Measurements from ENCODE around the gene XAB2. TPM values are rescaled to one million over a fixed set of nuclear protein-coding genes. Genes with fewer than 3 reads are reported as not detected.

Gene XAB2
- total RNA-seq, 2 experiments from 2014 or later = 118 to 121 TPM

GRCh38 chr19:7676376-7676775, 47.0 kb upstream of the XAB2 start:
- H3K4me1 Mint-ChIP-seq (ENCODE audit: low read depth) = peaks cover 48% of the 10 kb centered on the region
- no peaks in the 10 kb centered on the region for H3K9me3 Mint-ChIP-seq
- CTCF ChIA-PET = no interaction called here
- no peak overlapping the region for H3K4me3 ChIP-seq (ENCODE audit: low read length)
- no peak for DNase-seq
- H3K27me3 Mint-ChIP-seq = peaks cover 61% of the 10 kb centered on the region
- TF ChIP-seq CTCF (IDR thresholded peaks at IDR 0.05) = no peak
- H3K36me3 ChIP-seq (ENCODE audit: insufficient read depth, low read length) = no peaks in the 10 kb centered on the region
- H3K36me3 Mint-ChIP-seq (ENCODE audit: low read depth) = peaks cover 4% of the 10 kb centered on the region
- intact Hi-C loops (cut with DNase I, micrococcal nuclease) = no loop called here
- H3K9me3 ChIP-seq (ENCODE audit: control insufficient read depth in 1 of 2, insufficient read depth in 1 of 2, low read length in 2 of 2) = no peaks in the 10 kb centered on the region
- peaks cover 16 to 19% of the 10 kb centered on the region in 2 experiments for H3K27me3 ChIP-seq (ENCODE audit: control insufficient read depth in 1 of 2, insufficient read depth in 2 of 2, low read length in 2 of 2)
- no peak overlapping the region for H3K27ac Mint-ChIP-seq
- no peak overlapping the region for H3K4me3 Mint-ChIP-seq
- peaks cover 50% of the 10 kb centered on the region for H3K4me1 ChIP-seq (ENCODE audit: insufficient read depth, low read length)
- no peak overlapping the region for H3K27ac ChIP-seq (ENCODE audit: low read depth in 1 of 2, low read length in 2 of 2)
- POLR2A ChIA-PET = no interaction called here
- no peak for ATAC-seq (ENCODE audit: poor library complexity)

- Histone ChIP-seq H3K36me3 (ENCODE audit: insufficient read depth, low read length) (no peaks in the 10 kb centered on the region), H3K4me1 (ENCODE audit: insufficient read depth, low read length) (peaks cover 49% of the 10 kb centered on the region), H3K9me3 (ENCODE audit: control insufficient read depth in 1 of 2, insufficient read depth in 1 of 2, low read length in 2 of 2) (peaks cover 0 to 7% of the 10 kb centered on the region in 2 experiments), H3K27ac (ENCODE audit: low read depth in 1 of 2, low read length in 2 of 2) (no peak overlapping the region), H3K4me3 (ENCODE audit: low read length) (no peak overlapping the region), H3K27me3 (ENCODE audit: control insufficient read depth in 1 of 2, insufficient read depth in 2 of 2, low read length in 2 of 2) (peaks cover 23 to 26% of the 10 kb centered on the region in 2 experiments)
- Mint-ChIP-seq H3K36me3 (ENCODE audit: low read depth) (no peaks in the 10 kb centered on the region), H3K27me3 (peaks cover 72% of the 10 kb centered on the region), H3K4me3 (no peak overlapping the region), H3K9me3 (no peaks in the 10 kb centered on the region), H3K27ac (no peak overlapping the region), H3K4me1 (ENCODE audit: low read depth) (peaks cover 46% of the 10 kb centered on the region)
- no peak for TF ChIP-seq CTCF (IDR thresholded peaks at IDR 0.05)
- ChIA-PET CTCF (interaction anchor here (1.5 kb wide), 1 partner anchor 106 kb away, joined by 6 read pairs; no protein-coding TSS in a partner anchor), POLR2A (no interaction called here)
- DNase-seq (peak in 5 of 14 experiments; percentile 18 to 76 (median 46)), ATAC-seq (ENCODE audit: poor library complexity) (no peak)
- intact Hi-C loops (cut with DNase I, micrococcal nuclease) = no loop called here
Observed at GRCh38 chr19:7674010-7675005, 45.0 kb upstream of the XAB2 start.

- peaks cover 62% of the 10 kb centered on the region for H3K27me3 Mint-ChIP-seq
- peaks cover 39% of the 10 kb centered on the region for H3K4me1 Mint-ChIP-seq (ENCODE audit: low read depth)
- POLR2A ChIA-PET = no interaction called here
Observed at GRCh38 chr19:7672522-7672921, 43.2 kb upstream of the XAB2 start.

More at GRCh38 chr19:7672522-7672921, 43.2 kb upstream of the XAB2 start:
- CTCF ChIA-PET = no interaction called here
- H3K27ac Mint-ChIP-seq = no peak overlapping the region
- DNase-seq (no peak), ATAC-seq (ENCODE audit: poor library complexity) (no peak)
- intact Hi-C loops (cut with DNase I, micrococcal nuclease) = no loop called here
- no peaks in the 10 kb centered on the region for H3K36me3 Mint-ChIP-seq (ENCODE audit: low read depth)
- H3K9me3 Mint-ChIP-seq = no peaks in the 10 kb centered on the region
- Histone ChIP-seq H3K27ac (ENCODE audit: low read depth in 1 of 2, low read length in 2 of 2) (no peak overlapping the region), H3K27me3 (ENCODE audit: control insufficient read depth in 1 of 2, insufficient read depth in 2 of 2, low read length in 2 of 2) (peaks cover 25% of the 10 kb centered on the region in 2 experiments), H3K4me1 (ENCODE audit: insufficient read depth, low read length) (peaks cover 48% of the 10 kb centered on the region), H3K4me3 (ENCODE audit: low read length) (no peak overlapping the region), H3K9me3 (ENCODE audit: control insufficient read depth in 1 of 2, insufficient read depth in 1 of 2, low read length in 2 of 2) (peaks cover 0 to 7% of the 10 kb centered on the region in 2 experiments), H3K36me3 (ENCODE audit: insufficient read depth, low read length) (no peaks in the 10 kb centered on the region)
- no peak overlapping the region for H3K4me3 Mint-ChIP-seq
- no peak for TF ChIP-seq CTCF (IDR thresholded peaks at IDR 0.05)

All from CD4-positive, alpha-beta T cell (primary cell).